K562 (cell line): ENCODE results near the gene MCCD1. TPM values are rescaled to one million over a fixed set of nuclear protein-coding genes. Genes with fewer than 3 reads are reported as not detected.
A peak's percentile ranks its signal among the peaks of the same experiment; 100 is the strongest.

ENCODE experiments used
- EP400 ChIP-seq: fragments of 450-650 bp; IDR thresholded peaks from 2 replicates; pipeline ENCODE4 v1.6.1; 2017; ENCODE audit warnings: antibody characterized with exemption, mild to moderate bottlenecking, moderate library complexity
- KLF10 ChIP-seq: fragments of 250-450 bp; sonication (Bioruptor Pico); IDR thresholded peaks from 2 replicates; pipeline ENCODE4 v1.6.1; 2021; ENCODE audit warnings: matching md5 sums
- NFE2 ChIP-seq: IDR thresholded peaks from 2 replicates; pipeline ENCODE4 v1.6.1; 2014; ENCODE audit warnings: antibody characterized with exemption, low read depth
- RAD51 ChIP-seq: fragments of 450-650 bp; IDR thresholded peaks from 2 replicates; pipeline ENCODE4 v1.7.1; 2016; ENCODE audit warnings: low read depth, mild to moderate bottlenecking, borderline replicate concordance
- SAP30 ChIP-seq: fragments of 200-600 bp; sonication (generic); IDR thresholded peaks from 2 replicates; pipeline ENCODE4 v1.6.1; 2012; ENCODE audit warnings: borderline replicate concordance, low read depth, mild to moderate bottlenecking, moderate library complexity, low read length, control low read depth, inconsistent platforms; ENCODE audit not compliant: insufficient read depth, poor library complexity, severe bottlenecking
- TAF1 ChIP-seq: IDR thresholded peaks from 2 replicates; pipeline ENCODE4 v1.6.1; 2011; ENCODE audit warnings: mild to moderate bottlenecking, low read length, moderate library complexity; ENCODE audit not compliant: insufficient read depth, control insufficient read depth, severe bottlenecking; ENCODE audit errors: extremely low read depth
- polyA plus RNA-seq, 8 experiments: library from polyadenylated mRNA; depleted of rRNA in 4 of 8; stranded (reverse) in 5 of 8; unstranded in 3 of 8; fragments of >200 nt; fragmentation: Nextera tagmentation in 2 of 8; fragmentation: Illumina TruSeq in 1 of 8; extraction: Ambion mirVana in 2 of 8; extraction: Trizol in 1 of 8; gene quantifications; 2 replicates each; pipeline versions ENCODE4 v1.2.1 to v1.2.3, GENCODE V29; 2011 to 2014; ENCODE audit warnings: inconsistent platforms in 1 of 8, missing spikeins in 1 of 8
- total RNA-seq, 7 experiments: library from RNA; depleted of rRNA in 6 of 7; stranded (reverse); fragments of >200 nt in 6 of 7; fragmentation: Illumina TruSeq in 2 of 7; extraction: Trizol in 2 of 7; gene quantifications; 2 replicates each; pipeline versions ENCODE4 v1.2.1 to v1.2.3, GENCODE V29; 2011 to 2021; ENCODE audit warnings: low replicate concordance in 1 of 7
- TF ChIP-seq, protein P1 (sequence below): fragments of 200-600 bp; sonication (generic); IDR thresholded peaks from one replicate; pipeline ENCODE4 v1.6.1; 2012; ENCODE audit warnings: mild to moderate bottlenecking, low read depth, low read length, inconsistent platforms
- TF ChIP-seq, protein P2 (sequence below): sonication (generic); IDR thresholded peaks from 2 replicates; pipeline ENCODE4 v1.6.1; 2016
- TF ChIP-seq, protein P3 (sequence below): fragments of 200-800 bp; sonication (Bioruptor generic); IDR thresholded peaks from 2 replicates; pipeline ENCODE4 v1.6.1; 2017; ENCODE audit warnings: missing genetic modification characterization, missing compliant biosample characterization
- TF ChIP-seq, protein P4 (sequence below): sonication (generic); formaldehyde crosslinking; IDR thresholded peaks from 2 replicates; pipeline ENCODE4 v1.8.1; 2023; ENCODE audit warnings: mild to moderate bottlenecking, missing genetic modification reagents

MCCD1 gene
- total and polyA plus RNA-seq, 9 of the 15 experiments (the other 6 are each of a cell fraction or from before 2014, with no cell fraction given): not detected

DNA sequence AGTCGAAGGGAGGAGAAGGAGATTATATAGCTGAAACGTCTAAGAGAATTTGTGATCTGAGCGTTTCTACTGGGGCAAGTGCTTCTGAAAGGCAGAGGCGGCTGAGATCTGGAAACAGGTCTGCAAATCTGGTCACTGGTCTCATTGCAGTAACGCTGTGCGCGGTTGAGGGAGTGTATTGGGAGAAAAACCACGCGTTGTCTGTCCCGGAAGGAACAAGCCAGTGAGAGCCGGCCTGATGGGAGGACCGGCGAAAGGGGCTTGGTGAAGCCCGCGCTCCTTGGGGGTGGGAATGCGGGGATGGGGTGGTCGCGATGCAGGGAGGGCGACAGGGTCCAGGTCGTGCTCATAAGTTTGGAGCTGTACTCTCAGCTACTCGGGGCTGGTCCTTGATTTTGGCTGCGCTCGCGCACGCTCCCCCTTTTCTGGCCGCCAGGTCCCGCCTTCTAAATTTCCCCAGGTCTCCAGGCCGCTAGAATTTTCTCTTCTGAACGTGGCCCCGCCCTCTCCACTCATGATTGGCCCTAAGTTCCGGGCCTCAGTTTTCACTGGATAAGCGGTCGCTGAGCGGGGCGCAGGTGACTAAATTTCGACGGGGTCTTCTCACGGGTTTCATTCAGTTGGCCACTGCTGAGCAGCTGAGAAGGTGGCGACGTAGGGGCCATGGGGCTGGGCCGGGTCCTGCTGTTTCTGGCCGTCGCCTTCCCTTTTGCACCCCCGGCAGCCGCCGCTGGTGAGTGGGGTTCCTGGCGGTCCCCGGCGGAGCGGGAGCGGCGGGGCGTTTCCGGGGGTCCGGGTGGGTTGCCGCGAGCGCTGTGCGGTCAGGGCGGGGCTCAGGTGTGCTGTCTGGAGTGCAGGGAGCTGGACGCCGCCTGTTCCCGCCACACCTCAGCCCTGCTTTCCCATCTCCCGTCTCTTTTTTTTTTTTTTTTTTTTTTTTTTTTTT is 31.0 kb upstream of the MCCD1 start, which contains the start of gene MICB (continued):
- TF ChIP-seq, protein P1, sequence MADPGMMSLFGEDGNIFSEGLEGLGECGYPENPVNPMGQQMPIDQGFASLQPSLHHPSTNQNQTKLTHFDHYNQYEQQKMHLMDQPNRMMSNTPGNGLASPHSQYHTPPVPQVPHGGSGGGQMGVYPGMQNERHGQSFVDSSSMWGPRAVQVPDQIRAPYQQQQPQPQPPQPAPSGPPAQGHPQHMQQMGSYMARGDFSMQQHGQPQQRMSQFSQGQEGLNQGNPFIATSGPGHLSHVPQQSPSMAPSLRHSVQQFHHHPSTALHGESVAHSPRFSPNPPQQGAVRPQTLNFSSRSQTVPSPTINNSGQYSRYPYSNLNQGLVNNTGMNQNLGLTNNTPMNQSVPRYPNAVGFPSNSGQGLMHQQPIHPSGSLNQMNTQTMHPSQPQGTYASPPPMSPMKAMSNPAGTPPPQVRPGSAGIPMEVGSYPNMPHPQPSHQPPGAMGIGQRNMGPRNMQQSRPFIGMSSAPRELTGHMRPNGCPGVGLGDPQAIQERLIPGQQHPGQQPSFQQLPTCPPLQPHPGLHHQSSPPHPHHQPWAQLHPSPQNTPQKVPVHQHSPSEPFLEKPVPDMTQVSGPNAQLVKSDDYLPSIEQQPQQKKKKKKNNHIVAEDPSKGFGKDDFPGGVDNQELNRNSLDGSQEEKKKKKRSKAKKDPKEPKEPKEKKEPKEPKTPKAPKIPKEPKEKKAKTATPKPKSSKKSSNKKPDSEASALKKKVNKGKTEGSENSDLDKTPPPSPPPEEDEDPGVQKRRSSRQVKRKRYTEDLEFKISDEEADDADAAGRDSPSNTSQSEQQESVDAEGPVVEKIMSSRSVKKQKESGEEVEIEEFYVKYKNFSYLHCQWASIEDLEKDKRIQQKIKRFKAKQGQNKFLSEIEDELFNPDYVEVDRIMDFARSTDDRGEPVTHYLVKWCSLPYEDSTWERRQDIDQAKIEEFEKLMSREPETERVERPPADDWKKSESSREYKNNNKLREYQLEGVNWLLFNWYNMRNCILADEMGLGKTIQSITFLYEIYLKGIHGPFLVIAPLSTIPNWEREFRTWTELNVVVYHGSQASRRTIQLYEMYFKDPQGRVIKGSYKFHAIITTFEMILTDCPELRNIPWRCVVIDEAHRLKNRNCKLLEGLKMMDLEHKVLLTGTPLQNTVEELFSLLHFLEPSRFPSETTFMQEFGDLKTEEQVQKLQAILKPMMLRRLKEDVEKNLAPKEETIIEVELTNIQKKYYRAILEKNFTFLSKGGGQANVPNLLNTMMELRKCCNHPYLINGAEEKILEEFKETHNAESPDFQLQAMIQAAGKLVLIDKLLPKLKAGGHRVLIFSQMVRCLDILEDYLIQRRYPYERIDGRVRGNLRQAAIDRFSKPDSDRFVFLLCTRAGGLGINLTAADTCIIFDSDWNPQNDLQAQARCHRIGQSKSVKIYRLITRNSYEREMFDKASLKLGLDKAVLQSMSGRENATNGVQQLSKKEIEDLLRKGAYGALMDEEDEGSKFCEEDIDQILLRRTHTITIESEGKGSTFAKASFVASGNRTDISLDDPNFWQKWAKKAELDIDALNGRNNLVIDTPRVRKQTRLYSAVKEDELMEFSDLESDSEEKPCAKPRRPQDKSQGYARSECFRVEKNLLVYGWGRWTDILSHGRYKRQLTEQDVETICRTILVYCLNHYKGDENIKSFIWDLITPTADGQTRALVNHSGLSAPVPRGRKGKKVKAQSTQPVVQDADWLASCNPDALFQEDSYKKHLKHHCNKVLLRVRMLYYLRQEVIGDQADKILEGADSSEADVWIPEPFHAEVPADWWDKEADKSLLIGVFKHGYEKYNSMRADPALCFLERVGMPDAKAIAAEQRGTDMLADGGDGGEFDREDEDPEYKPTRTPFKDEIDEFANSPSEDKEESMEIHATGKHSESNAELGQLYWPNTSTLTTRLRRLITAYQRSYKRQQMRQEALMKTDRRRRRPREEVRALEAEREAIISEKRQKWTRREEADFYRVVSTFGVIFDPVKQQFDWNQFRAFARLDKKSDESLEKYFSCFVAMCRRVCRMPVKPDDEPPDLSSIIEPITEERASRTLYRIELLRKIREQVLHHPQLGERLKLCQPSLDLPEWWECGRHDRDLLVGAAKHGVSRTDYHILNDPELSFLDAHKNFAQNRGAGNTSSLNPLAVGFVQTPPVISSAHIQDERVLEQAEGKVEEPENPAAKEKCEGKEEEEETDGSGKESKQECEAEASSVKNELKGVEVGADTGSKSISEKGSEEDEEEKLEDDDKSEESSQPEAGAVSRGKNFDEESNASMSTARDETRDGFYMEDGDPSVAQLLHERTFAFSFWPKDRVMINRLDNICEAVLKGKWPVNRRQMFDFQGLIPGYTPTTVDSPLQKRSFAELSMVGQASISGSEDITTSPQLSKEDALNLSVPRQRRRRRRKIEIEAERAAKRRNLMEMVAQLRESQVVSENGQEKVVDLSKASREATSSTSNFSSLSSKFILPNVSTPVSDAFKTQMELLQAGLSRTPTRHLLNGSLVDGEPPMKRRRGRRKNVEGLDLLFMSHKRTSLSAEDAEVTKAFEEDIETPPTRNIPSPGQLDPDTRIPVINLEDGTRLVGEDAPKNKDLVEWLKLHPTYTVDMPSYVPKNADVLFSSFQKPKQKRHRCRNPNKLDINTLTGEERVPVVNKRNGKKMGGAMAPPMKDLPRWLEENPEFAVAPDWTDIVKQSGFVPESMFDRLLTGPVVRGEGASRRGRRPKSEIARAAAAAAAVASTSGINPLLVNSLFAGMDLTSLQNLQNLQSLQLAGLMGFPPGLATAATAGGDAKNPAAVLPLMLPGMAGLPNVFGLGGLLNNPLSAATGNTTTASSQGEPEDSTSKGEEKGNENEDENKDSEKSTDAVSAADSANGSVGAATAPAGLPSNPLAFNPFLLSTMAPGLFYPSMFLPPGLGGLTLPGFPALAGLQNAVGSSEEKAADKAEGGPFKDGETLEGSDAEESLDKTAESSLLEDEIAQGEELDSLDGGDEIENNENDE: no peak
- TF ChIP-seq SAP30 (peak; percentile 84), NFE2 (no peak), EP400 (0 out of 2 replicates have a peak, but pooled peaks have one; percentile 30), KLF10 (no peak), RAD51 (no peak), TAF1 (peak; percentile 66)
- TF ChIP-seq, protein P2, sequence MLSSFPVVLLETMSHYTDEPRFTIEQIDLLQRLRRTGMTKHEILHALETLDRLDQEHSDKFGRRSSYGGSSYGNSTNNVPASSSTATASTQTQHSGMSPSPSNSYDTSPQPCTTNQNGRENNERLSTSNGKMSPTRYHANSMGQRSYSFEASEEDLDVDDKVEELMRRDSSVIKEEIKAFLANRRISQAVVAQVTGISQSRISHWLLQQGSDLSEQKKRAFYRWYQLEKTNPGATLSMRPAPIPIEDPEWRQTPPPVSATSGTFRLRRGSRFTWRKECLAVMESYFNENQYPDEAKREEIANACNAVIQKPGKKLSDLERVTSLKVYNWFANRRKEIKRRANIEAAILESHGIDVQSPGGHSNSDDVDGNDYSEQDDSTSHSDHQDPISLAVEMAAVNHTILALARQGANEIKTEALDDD: no peak
- TF ChIP-seq, protein P3, sequence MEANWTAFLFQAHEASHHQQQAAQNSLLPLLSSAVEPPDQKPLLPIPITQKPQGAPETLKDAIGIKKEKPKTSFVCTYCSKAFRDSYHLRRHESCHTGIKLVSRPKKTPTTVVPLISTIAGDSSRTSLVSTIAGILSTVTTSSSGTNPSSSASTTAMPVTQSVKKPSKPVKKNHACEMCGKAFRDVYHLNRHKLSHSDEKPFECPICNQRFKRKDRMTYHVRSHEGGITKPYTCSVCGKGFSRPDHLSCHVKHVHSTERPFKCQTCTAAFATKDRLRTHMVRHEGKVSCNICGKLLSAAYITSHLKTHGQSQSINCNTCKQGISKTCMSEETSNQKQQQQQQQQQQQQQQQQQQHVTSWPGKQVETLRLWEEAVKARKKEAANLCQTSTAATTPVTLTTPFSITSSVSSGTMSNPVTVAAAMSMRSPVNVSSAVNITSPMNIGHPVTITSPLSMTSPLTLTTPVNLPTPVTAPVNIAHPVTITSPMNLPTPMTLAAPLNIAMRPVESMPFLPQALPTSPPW: peak; percentile 24; the same call in 1 of the 2 replicates
- TF ChIP-seq, protein P4, sequence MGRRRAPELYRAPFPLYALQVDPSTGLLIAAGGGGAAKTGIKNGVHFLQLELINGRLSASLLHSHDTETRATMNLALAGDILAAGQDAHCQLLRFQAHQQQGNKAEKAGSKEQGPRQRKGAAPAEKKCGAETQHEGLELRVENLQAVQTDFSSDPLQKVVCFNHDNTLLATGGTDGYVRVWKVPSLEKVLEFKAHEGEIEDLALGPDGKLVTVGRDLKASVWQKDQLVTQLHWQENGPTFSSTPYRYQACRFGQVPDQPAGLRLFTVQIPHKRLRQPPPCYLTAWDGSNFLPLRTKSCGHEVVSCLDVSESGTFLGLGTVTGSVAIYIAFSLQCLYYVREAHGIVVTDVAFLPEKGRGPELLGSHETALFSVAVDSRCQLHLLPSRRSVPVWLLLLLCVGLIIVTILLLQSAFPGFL: 0 out of 2 replicates have a peak, but pooled peaks have one; percentile 29
